Activated naive CD8-positive, alpha-beta T cell (primary cell): Measurements from ENCODE around the gene PIEZO2.
"Not testable (repeated sequence)": the region's sequence is repeated elsewhere in the genome, so short reads cannot be mapped to it uniquely, and the experiment has no call there.

Experiments
- H3K27ac Mint-ChIP-seq: one replicate; pipeline ENCODE4 v1.8.0; 2021; ENCODE audit warnings: mixed read lengths
- H3K27me3 Mint-ChIP-seq: one replicate; pipeline ENCODE4 v1.8.0; 2021; ENCODE audit warnings: mixed read lengths
- H3K36me3 Mint-ChIP-seq: one replicate; pipeline ENCODE4 v1.8.0; 2021; ENCODE audit warnings: mixed read lengths
- H3K4me1 Mint-ChIP-seq: one replicate; pipeline ENCODE4 v1.8.0; 2021; ENCODE audit warnings: low read depth, mixed read lengths
- H3K4me3 Mint-ChIP-seq: one replicate; pipeline ENCODE4 v1.8.0; 2021; ENCODE audit warnings: mild to moderate bottlenecking, mixed read lengths
- H3K9me3 Mint-ChIP-seq: one replicate; pipeline ENCODE4 v1.8.0; 2021; ENCODE audit warnings: low read depth, mixed read lengths

PIEZO2 gene

GRCh38 chr18:10942998-10943397 lies 206.4 kb downstream of the PIEZO2 start:
- Mint-ChIP-seq H3K27me3 (no peaks in the 10 kb centered on the region), H3K9me3 (peaks cover 20% of the 10 kb centered on the region), H3K4me1 (no peaks in the 10 kb centered on the region), H3K36me3 (peaks cover 2% of the 10 kb centered on the region), H3K27ac (no peak overlapping the region), H3K4me3 (no peak overlapping the region)

DNA sequence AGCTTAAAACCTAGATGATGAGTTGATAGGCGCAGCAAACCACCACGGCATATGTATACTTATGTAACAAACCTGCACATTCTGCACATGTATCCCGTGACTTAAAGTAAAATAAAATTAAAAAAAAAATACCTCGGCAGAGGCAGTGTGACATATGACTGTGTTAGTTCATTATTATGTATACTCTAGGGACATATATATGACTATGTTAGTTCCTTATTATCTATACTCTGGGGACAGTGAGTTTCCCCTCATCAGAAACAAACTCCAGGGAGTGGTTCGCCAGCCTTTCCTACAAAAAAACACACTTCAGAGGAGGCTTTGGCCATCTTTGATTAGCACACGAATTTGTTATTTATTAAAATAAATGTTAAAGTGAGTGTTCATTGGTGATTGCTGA lies 209.5 kb downstream of the PIEZO2 start:
- peaks cover 8% of the 10 kb centered on the region for H3K9me3 Mint-ChIP-seq
- H3K27me3 Mint-ChIP-seq, result no peaks in the 10 kb centered on the region
- H3K4me3 Mint-ChIP-seq, result no peak overlapping the region
- H3K4me1 Mint-ChIP-seq, result no peaks in the 10 kb centered on the region
- H3K36me3 Mint-ChIP-seq, result peaks cover 2% of the 10 kb centered on the region
- no peak overlapping the region for H3K27ac Mint-ChIP-seq

- Mint-ChIP-seq H3K4me3 (no peak overlapping the region), H3K36me3 (no peaks in the 10 kb centered on the region), H3K9me3 (no peaks in the 10 kb centered on the region), H3K27me3 (peaks cover 3% of the 10 kb centered on the region), H3K4me1 (no peaks in the 10 kb centered on the region), H3K27ac (no peak overlapping the region)
These were observed 211.4 kb downstream of the PIEZO2 start for GRCh38 chr18:10937743-10938640.

DNA sequence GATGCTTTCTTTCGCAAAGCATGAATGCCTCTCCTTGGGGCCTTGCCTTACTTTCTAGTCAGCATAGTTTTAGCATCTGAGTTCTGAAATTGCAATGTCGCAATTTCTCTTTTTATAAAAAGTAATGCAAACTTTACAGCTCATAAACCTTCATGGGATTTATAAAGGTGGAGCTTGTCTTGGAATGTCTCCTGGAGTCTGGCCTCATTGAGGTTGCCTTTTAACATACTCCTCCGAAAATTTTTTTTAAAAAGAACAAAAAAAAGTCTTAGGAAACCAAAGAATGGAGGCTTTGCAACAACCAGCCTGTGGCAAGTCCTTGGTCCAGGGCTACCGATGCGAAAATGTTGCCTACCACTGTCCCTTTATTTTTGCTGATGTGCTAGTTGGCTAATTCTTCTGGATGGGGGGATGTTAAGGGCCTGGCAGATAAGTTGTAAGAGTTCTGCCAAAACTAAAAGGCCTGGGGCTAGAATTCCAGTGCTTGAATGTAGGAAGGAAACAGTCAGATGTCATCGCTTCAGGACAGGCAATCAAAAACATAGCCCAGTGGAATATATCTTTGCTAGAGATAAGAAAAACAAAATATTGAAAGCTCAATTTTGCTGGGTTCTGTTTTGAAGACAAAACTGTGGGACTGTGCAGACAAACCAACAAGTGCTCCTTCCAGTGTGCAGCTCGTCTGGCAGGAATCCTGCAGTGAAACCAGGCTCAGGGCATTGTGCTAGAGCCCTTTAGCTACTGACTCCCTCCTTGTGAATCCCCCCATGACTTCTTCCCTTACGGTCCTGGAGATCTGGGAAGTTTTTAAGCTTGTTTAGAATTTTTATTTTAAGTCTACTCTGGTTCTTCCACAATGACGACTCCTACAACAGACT lies 213.0 kb downstream of the PIEZO2 start:
- no peaks in the 10 kb centered on the region for H3K9me3 Mint-ChIP-seq
- H3K4me3 Mint-ChIP-seq, result no peak overlapping the region
- no peaks in the 10 kb centered on the region for H3K4me1 Mint-ChIP-seq
- H3K27ac Mint-ChIP-seq, result no peak overlapping the region
- H3K36me3 Mint-ChIP-seq, result no peaks in the 10 kb centered on the region
- peaks cover 3% of the 10 kb centered on the region for H3K27me3 Mint-ChIP-seq

DNA sequence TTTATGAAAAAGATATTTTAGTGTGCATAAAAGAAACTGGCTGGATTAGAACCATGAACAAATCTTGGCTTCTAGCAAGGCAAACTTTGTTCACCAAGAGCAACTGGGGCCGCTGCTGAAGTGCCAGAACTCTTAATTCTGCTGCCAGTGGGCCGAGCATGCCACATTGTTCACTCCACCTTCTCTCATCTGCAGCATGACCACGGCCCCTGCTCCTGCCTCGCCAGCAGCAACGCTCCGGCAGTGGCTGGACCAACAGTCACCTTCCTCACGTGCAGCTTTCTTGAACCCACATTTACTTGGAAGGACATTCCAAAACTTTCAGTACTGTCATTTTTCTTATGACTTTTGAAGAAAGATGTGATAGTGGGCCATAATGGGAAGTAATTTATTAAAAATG lies 213.8 kb downstream of the PIEZO2 start:
- peaks cover 3% of the 10 kb centered on the region for H3K27me3 Mint-ChIP-seq
- no peak overlapping the region for H3K4me3 Mint-ChIP-seq

DNA sequence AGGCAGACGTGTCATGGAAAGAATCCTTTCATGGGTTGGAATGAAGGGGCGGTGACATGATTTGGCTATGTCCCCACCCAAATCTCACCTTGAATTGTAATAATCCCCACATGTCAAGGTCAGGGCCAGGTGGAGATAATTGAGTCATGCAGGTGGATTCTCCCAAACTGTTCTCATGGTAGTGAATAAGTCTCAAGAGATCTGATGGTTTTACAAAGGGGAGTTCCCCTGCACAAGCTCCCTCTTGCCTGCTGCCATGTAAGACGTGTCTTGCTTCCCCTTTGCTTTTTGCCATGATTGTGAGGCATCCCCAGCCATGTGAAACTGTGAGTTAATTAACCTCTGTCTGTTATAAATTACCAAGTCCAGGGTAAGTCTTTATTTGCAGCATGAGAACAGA lies 215.7 kb downstream of the PIEZO2 start:
- H3K27ac Mint-ChIP-seq, H3K27me3 Mint-ChIP-seq, H3K4me3 Mint-ChIP-seq, H3K9me3 Mint-ChIP-seq, H3K36me3 Mint-ChIP-seq, H3K4me1 Mint-ChIP-seq: not testable (repeated sequence)

More for the DNA sequence above, 213.8 kb downstream of the PIEZO2 start:
- Mint-ChIP-seq H3K4me1 (no peaks in the 10 kb centered on the region), H3K27ac (no peak overlapping the region), H3K9me3 (no peaks in the 10 kb centered on the region), H3K36me3 (no peaks in the 10 kb centered on the region)

- H3K4me1 Mint-ChIP-seq, result no peaks in the 10 kb centered on the region
- no peaks in the 10 kb centered on the region for H3K9me3 Mint-ChIP-seq
- H3K4me3 Mint-ChIP-seq, result no peak overlapping the region
- peaks cover 3% of the 10 kb centered on the region for H3K27me3 Mint-ChIP-seq
- H3K27ac Mint-ChIP-seq, result no peak overlapping the region
- H3K36me3 Mint-ChIP-seq, result no peaks in the 10 kb centered on the region
These were observed 219.3 kb downstream of the PIEZO2 start for GRCh38 chr18:10930076-10930475.

DNA sequence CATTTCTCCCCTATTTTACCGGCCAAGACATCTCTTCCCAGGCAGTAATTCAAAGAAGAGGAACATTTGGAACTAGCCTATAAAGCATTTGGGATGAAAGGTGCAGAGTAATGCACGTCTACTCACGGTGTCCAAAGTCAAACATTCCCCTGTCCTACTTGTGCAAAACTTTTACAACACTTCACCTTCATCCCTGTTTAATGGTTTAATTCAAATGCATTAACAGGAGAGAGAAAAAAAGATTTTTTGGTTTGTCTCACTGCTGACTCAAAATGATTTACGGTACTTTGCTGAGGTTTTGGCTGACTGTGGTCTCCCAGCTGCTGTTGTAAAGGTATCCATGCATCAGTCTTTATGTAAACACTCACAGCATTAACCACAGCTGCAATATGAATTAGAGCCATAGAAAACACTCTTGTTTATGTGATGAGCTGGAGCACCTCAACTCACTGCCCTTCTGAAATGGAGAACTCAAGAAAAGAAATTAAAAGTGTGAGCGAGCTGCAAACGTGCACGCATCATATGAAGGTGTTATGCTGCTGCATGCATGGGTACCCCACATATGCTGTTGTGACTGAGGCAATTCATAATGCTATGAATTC lies 220.5 kb downstream of the PIEZO2 start:
- H3K27ac Mint-ChIP-seq, result no peak overlapping the region
- H3K4me3 Mint-ChIP-seq, result no peak overlapping the region
- peaks cover 1% of the 10 kb centered on the region for H3K27me3 Mint-ChIP-seq
- H3K4me1 Mint-ChIP-seq, result no peaks in the 10 kb centered on the region
- no peaks in the 10 kb centered on the region for H3K36me3 Mint-ChIP-seq
- no peaks in the 10 kb centered on the region for H3K9me3 Mint-ChIP-seq

DNA sequence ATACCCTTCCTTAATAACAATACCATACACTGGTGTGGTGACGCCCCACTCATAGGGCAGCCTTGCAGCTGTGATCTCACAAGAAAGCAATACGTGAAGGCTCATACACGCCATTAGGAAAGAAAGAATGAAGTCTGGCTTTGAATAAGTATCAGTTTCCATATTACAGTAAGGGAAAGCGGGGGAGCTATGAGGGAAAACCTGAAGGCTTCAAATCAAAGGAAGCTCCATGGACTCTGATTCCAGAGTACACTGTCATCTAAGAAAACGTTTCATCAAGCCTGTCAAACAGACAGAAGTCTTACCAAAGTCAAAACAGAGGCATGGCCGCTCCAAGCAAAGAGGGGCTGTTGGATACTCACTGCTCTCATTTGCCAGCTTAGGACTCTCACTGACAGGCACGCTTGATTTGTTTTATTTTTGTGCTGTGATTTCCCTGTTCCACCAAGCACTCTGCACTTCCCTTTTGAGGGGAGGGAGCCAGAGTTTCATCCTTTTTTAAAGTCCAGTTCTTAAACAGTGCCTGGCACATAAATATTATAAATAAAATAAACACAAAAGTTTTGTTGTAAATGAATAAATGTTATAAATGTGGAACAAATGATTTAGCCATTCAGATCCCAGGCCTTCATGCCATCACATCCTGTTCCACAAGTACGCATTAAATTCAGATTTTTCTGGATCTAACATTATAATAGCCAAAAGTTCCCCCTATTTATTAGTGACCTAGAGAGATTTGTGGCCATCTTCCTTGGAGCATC lies 221.2 kb downstream of the PIEZO2 start:
- no peaks in the 10 kb centered on the region for H3K36me3 Mint-ChIP-seq
- no peaks in the 10 kb centered on the region for H3K9me3 Mint-ChIP-seq
- H3K4me1 Mint-ChIP-seq, result no peaks in the 10 kb centered on the region
- H3K4me3 Mint-ChIP-seq, result no peak overlapping the region
- H3K27ac Mint-ChIP-seq, result no peak overlapping the region
- H3K27me3 Mint-ChIP-seq, result no peaks in the 10 kb centered on the region

- no peaks in the 10 kb centered on the region for H3K4me1 Mint-ChIP-seq
- no peaks in the 10 kb centered on the region for H3K27me3 Mint-ChIP-seq
- H3K27ac Mint-ChIP-seq, result no peak overlapping the region
- no peaks in the 10 kb centered on the region for H3K9me3 Mint-ChIP-seq
- no peaks in the 10 kb centered on the region for H3K36me3 Mint-ChIP-seq
- H3K4me3 Mint-ChIP-seq, result no peak overlapping the region
These were observed 221.9 kb downstream of the PIEZO2 start for GRCh38 chr18:10927286-10927992.

GRCh38 chr18:10926621-10927161 lies 222.7 kb downstream of the PIEZO2 start:
- no peaks in the 10 kb centered on the region for H3K36me3 Mint-ChIP-seq
- no peaks in the 10 kb centered on the region for H3K9me3 Mint-ChIP-seq
- H3K27me3 Mint-ChIP-seq, result no peaks in the 10 kb centered on the region
- H3K27ac Mint-ChIP-seq, result no peak overlapping the region
- no peak overlapping the region for H3K4me3 Mint-ChIP-seq
- H3K4me1 Mint-ChIP-seq, result no peaks in the 10 kb centered on the region

- Mint-ChIP-seq H3K27me3 (no peaks in the 10 kb centered on the region), H3K4me1 (no peaks in the 10 kb centered on the region), H3K27ac (no peak overlapping the region), H3K9me3 (no peaks in the 10 kb centered on the region), H3K4me3 (no peak overlapping the region), H3K36me3 (no peaks in the 10 kb centered on the region)
These were observed 225.1 kb downstream of the PIEZO2 start for GRCh38 chr18:10924290-10924689.

DNA sequence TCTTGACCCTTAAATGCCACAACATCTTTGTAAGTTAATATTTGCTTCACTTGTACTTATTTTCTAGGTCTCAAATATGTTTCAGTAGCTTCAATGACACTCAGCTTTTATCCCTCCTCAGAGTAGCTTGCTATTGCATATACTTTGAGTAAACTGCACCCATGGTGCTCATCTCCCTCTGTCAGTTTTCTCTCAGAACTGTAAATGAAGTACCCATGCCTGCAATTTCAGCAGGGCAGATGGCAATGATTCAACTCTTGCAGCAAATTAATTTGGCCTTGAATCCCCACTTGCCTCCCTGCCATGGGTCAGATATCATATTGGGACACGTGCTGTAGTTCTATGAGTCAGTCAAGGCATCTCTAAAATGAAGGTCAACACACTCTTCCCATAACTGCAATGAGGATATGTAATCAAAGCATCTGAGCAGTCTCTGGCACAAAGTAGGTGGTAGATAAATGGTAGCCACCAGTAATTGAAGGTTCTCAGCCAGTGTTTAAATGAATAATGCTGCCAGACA lies 225.8 kb downstream of the PIEZO2 start:
- Mint-ChIP-seq H3K27me3 (no peaks in the 10 kb centered on the region), H3K27ac (no peak overlapping the region), H3K4me1 (no peaks in the 10 kb centered on the region), H3K4me3 (no peak overlapping the region), H3K9me3 (no peaks in the 10 kb centered on the region), H3K36me3 (no peaks in the 10 kb centered on the region)

- no peaks in the 10 kb centered on the region for H3K9me3 Mint-ChIP-seq
- H3K27ac Mint-ChIP-seq, result no peak overlapping the region
- no peaks in the 10 kb centered on the region for H3K27me3 Mint-ChIP-seq
- no peaks in the 10 kb centered on the region for H3K36me3 Mint-ChIP-seq
- no peak overlapping the region for H3K4me3 Mint-ChIP-seq
- H3K4me1 Mint-ChIP-seq, result no peaks in the 10 kb centered on the region
These were observed 226.2 kb downstream of the PIEZO2 start for GRCh38 chr18:10923141-10923540.
